NCI-H345 (cell line): ENCODE results near the gene FAM227B.

Experiments
- DNase-seq: peaks from one replicate; lab custom pipeline; 2025; lab: John Stamatoyannopoulos, UW

The FAM227B gene

GRCh38 chr15:49293941-49294340 is 326.7 kb downstream of the FAM227B start:
- no peak for DNase-seq

- no peak for DNase-seq
Measured at GRCh38 chr15:49290191-49290590, 330.4 kb downstream of the FAM227B start.

GRCh38 chr15:49288391-49288790 is 332.2 kb downstream of the FAM227B start:
- DNase-seq: no peak

- DNase-seq: no peak
Measured at GRCh38 chr15:49287481-49287880, 333.1 kb downstream of the FAM227B start.

- no peak for DNase-seq
Measured at GRCh38 chr15:49286649-49287404, 333.8 kb downstream of the FAM227B start.

GRCh38 chr15:49282366-49282765 is 338.3 kb downstream of the FAM227B start:
- DNase-seq: no peak

- DNase-seq: no peak
Measured at GRCh38 chr15:49279521-49280456, 340.8 kb downstream of the FAM227B start.

GRCh38 chr15:49278751-49279150 is 341.9 kb downstream of the FAM227B start:
- no peak for DNase-seq
